ENCODE measurements around the gene TWNK. TPM values are rescaled to one million over a fixed set of nuclear protein-coding genes. Genes with fewer than 3 reads are reported as not detected.

Gene TWNK
- total and polyA plus RNA-seq, 9 of the 15 experiments (the other 6 are each of a cell fraction or from before 2014, with no cell fraction given), result 11.6 to 34.7 (median 17.4) TPM

DNA sequence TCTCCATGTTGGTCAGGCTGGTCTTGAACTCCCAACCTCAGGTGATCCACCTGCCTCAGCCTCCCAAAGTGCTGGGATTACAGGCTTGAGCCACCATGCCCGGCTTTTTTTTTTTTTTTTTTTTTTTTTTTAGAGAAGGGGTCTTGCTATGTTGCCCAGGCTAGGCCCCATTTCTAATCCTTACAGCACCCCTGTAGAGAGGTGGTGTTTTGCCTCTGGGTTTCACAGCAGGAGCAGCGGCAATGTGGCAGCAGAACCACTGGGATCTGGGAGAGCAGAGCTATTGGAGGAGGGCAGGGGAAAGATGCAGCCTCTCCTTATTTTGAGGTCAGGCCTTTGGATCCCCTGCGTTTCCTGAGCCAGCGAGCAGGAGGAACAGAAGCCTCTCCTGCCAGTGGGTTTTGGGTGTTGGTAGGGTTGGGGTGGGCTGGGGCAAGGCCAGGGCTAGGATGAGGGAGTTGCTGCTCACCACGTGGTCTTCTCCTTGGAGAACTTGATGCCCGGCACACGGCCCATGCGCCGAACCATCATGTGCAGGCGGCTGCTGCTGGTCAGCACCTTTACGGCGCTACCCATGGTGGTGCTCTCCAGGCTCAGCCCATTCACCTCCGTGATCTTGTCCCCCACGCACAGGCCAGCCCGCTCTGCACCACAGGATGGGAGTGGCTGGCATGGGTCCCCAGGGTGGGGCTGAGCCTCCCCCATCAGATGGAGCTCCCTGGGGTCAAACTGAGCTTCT, 35.8 kb downstream of the TWNK start:
- no peak for TF ChIP-seq TFAM (CRISPR knock-in tag; conservative IDR thresholded peaks at IDR 0.05)
- no peak for TF ChIP-seq KAT2B (IDR thresholded peaks at IDR 0.05; ENCODE audit: low read depth, low read length)
- TF ChIP-seq ZNF121 (CRISPR knock-in tag; conservative IDR thresholded peaks at IDR 0.05), result peak; percentile 68
- TF ChIP-seq U2AF1 (optimal IDR thresholded peaks at IDR 0.05; ENCODE audit: low read depth, low read length), result no peak
- no peak for TF ChIP-seq SUPT5H (IDR thresholded peaks at IDR 0.05)
- TF ChIP-seq, protein P1, sequence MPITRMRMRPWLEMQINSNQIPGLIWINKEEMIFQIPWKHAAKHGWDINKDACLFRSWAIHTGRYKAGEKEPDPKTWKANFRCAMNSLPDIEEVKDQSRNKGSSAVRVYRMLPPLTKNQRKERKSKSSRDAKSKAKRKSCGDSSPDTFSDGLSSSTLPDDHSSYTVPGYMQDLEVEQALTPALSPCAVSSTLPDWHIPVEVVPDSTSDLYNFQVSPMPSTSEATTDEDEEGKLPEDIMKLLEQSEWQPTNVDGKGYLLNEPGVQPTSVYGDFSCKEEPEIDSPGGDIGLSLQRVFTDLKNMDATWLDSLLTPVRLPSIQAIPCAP (CRISPR knock-in tag; IDR thresholded peaks at IDR 0.05; ENCODE audit: borderline replicate concordance), result no peak
- no peak for TF ChIP-seq ETS2 (tag; IDR thresholded peaks at IDR 0.05; ENCODE audit: borderline replicate concordance, poor library complexity, severe bottlenecking)
- Histone ChIP-seq H3K27ac (ENCODE audit: extremely low read depth, low read depth, low read length) (no peak overlapping the region), H4K20me1 (replicated peaks; ENCODE audit: control insufficient read depth, insufficient read depth, low read length) (no peaks in the 10 kb centered on the region), H3K9me3 (replicated peaks; ENCODE audit: control insufficient read depth, insufficient read depth, low read depth, low read length) (no peaks in the 10 kb centered on the region), H3K9me1 (ENCODE audit: control insufficient read depth, insufficient read depth, low read length) (no peaks in the 10 kb centered on the region), H3K27me3 (ENCODE audit: control insufficient read depth in 2 of 2, insufficient read depth in 2 of 2, low read length in 2 of 2) (peaks cover 0 to 2% of the 10 kb centered on the region in 2 experiments; a peak in 1 of 5 replicates), H3K4me3 (no peak overlapping the region), H3K4me1 (replicated peaks in 1 of 2; ENCODE audit: control insufficient read depth in 2 of 2, insufficient read depth in 2 of 2, low read length in 2 of 2) (peaks cover 0 to 10% of the 10 kb centered on the region in 2 experiments; a peak in 3 of 5 replicates), H2AFZ (ENCODE audit: low read depth, low read length) (no peak overlapping the region), H3K9ac (ENCODE audit: insufficient read depth in 1 of 2, low read depth in 2 of 2, low read length in 2 of 2) (no peak overlapping the region), H3K79me2 (ENCODE audit: control insufficient read depth, insufficient read depth, low read length) (no peaks in the 10 kb centered on the region), H3K36me3 (ENCODE audit: control insufficient read depth, insufficient read depth, low read length) (no peaks in the 10 kb centered on the region), H3K4me2 (ENCODE audit: insufficient read depth, low read length) (no peak overlapping the region)
- CTCF ChIA-PET (ENCODE audit: low intra/inter-chr PET ratio), result no interaction called here
- no peak for ATAC-seq
- POLR2A ChIA-PET, result no interaction called here
- no peak for DNase-seq (ENCODE audit: extremely low read depth in 1 of 4, low spot score in 3 of 4)
- WGBS (ENCODE audit: insufficient coverage, low coverage, missing lambda C conversion rate), result 24% methylated on average over 6 of the region's 15 CpGs
- BruUV-seq (replicated peaks), result no TSS peak
- intact Hi-C loops (cut with micrococcal nuclease) (no loop called here), in situ Hi-C loops (cut with MboI) (no loop called here)
- FAIRE-seq, result no peak

Measured in K562 (cell line).